Measurements from ENCODE around the gene INTS15.

GRCh38 chr7:6563936-6564770, 25.7 kb upstream of the INTS15 start:
- TF ChIP-seq TAF1 (IDR thresholded peaks at IDR 0.05; ENCODE audit: low read depth): no peak
- no peak for TF ChIP-seq MAX (IDR thresholded peaks at IDR 0.05)
- TF ChIP-seq, protein P1, sequence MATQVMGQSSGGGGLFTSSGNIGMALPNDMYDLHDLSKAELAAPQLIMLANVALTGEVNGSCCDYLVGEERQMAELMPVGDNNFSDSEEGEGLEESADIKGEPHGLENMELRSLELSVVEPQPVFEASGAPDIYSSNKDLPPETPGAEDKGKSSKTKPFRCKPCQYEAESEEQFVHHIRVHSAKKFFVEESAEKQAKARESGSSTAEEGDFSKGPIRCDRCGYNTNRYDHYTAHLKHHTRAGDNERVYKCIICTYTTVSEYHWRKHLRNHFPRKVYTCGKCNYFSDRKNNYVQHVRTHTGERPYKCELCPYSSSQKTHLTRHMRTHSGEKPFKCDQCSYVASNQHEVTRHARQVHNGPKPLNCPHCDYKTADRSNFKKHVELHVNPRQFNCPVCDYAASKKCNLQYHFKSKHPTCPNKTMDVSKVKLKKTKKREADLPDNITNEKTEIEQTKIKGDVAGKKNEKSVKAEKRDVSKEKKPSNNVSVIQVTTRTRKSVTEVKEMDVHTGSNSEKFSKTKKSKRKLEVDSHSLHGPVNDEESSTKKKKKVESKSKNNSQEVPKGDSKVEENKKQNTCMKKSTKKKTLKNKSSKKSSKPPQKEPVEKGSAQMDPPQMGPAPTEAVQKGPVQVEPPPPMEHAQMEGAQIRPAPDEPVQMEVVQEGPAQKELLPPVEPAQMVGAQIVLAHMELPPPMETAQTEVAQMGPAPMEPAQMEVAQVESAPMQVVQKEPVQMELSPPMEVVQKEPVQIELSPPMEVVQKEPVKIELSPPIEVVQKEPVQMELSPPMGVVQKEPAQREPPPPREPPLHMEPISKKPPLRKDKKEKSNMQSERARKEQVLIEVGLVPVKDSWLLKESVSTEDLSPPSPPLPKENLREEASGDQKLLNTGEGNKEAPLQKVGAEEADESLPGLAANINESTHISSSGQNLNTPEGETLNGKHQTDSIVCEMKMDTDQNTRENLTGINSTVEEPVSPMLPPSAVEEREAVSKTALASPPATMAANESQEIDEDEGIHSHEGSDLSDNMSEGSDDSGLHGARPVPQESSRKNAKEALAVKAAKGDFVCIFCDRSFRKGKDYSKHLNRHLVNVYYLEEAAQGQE (IDR thresholded peaks at IDR 0.05; ENCODE audit: low read depth): no peak
- TF ChIP-seq NFIC (IDR thresholded peaks at IDR 0.05): no peak
- TF ChIP-seq EGR1 (IDR thresholded peaks at IDR 0.05): no peak
